AG20443 (cell line): ENCODE data around the gene NECTIN1.
"Not testable (repeated sequence)": the region's sequence is repeated elsewhere in the genome, so short reads cannot be mapped to it uniquely, and the experiment has no call there.

ENCODE experiments used
- DNase-seq: peaks from one replicate; pipeline ENCODE4 v3.0.0; 2012; ENCODE audit warnings: low spot score, mixed read lengths

Gene NECTIN1

DNA sequence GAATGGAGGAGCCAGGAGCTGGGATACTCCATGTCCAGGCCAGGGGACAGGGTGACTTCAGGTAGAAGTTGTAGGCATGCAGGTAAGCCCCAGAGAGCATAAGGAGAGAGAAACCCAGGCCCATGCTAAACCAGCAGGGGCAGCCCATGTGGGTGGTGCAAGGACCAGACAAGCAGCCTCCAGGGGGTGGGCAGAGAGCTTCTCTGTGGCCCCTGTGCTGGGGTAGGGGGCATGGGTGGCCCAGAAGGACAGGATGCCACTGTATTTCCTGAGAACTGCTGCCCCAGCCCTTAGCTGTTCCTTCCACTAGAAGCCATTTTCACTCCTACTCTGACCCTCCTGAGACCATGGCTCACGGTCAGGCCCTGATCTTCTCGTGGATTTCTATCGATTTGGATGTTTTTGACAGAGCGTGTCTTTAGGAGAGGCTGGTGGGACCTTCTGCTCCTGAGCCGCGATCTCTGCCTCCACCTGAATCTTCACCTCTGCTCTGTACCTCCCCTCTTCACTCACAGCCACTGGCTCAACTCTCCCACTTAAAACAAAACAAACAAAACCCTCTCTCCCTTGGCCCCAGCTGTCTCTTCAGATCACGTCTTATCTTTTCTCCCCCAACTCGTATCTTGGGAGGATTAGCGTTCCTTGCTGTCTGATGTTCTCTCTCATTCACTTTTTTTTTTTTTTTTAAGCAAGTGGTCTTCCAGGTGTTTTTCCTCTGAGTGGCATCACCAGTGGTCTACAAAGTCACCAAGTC lies 112.2 kb downstream of the NECTIN1 start:
- DNase-seq = no peak

GRCh38 chr11:119615882-119616196 lies 113.2 kb downstream of the NECTIN1 start:
- no peak for DNase-seq

GRCh38 chr11:119615003-119615881 lies 113.8 kb downstream of the NECTIN1 start:
- peak; percentile 65 for DNase-seq

DNA sequence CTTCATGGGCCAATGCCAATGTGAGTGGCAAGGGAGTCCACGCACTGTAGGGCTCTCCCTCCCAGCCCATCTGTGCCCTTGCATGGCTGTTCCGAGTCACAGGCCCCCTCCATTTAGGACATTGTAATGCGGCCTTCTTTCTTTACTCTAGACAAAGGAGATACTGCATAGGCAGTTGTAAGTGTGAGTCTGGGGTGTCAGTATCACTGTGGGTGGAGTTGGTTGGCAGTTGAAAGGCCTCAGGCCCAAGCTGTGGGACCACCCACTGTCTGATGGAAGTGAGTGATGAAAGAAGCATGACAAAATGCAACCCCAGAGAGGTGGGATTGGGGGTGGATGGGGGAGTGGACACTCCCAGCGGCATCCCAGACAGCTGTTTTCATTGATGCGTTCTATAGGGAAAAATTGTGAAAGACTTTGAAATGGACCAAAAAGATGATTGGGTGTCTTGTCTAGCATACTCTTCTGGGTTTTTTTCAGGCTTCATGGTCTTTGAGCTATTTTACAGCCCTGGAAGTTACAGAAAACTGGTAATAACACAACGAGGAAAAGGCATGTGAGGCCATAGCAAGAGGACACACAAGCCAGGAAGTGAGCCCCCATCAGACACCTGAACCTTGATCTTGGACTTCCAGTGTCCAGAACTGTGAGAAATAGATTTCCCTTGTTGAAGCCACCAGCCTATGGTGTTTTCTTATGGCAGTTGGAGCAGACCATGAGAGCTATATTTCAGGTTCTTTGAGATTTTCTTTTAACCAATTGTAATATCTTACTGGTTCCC lies 114.6 kb downstream of the NECTIN1 start:
- DNase-seq = no peak

DNA sequence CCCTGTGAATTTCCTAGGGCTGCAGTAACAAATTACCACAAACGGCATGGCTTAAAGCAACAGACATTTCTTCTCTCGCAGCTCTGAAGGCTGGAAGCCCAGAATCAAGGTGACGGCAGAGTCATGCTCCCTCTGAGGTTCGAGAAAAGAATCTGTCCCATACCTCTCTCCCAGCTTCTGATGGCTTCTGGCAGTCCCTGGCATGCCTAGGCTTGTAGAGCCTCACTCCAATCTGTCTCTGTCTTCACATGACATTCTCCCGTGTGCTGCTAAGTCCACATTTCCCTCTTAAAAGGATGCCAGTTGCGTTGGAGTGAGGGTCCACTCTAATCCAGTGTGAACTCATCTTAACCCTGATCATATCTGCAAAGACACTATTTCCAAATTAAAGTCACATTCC lies 116.2 kb downstream of the NECTIN1 start:
- DNase-seq = no peak

GRCh38 chr11:119610836-119611426 lies 118.1 kb downstream of the NECTIN1 start:
- no peak for DNase-seq

DNA sequence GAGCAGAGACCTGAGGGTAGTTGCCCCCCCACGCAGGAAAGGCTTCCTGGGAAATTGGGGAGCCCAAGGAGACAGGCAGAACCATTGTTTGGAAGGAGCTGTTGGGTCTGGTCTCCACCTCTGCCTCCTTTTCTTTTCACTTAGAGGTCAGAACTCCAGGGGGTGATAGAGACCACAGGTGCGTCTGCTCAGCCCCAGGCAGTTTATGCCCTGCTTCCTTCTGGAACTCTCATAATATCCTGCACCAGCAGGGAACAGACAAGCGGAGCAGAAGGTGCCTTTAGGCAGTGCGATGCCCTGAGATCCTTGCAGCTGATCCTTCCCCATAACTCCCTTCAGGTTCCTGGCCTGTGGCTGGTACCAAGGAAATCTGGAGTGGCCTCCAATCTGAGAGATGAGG lies 120.2 kb downstream of the NECTIN1 start:
- DNase-seq = no peak

- no peak for DNase-seq
Measured at GRCh38 chr11:119608201-119608600, 120.8 kb downstream of the NECTIN1 start.

GRCh38 chr11:119607726-119608125 lies 121.3 kb downstream of the NECTIN1 start:
- DNase-seq = no peak

DNA sequence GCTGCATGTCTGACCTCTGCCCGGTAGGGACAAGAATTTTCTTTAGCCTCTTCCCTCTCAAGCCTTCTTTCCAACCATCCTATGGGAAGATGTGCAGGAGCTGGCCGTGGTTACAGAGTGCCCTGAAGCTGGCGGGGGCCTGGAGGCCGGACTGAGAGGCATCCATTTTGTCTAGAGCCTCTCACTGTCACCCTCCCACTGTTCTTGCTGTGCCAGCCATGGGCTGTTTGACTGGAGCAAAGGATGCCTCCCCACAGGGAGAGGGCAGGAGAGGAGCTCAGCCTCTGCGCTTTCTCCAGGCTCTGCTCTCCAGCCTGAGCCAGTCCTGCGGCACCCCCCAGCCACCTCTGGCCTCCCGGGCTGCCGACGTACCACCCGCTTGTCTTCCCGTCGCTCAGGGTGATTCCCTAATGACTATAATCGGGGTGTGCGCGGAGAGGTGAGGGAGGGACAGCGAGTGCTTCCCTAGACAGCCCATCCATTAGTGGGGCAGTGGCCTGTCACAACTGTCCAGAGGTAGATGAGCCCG lies 123.8 kb downstream of the NECTIN1 start:
- DNase-seq = no peak

DNA sequence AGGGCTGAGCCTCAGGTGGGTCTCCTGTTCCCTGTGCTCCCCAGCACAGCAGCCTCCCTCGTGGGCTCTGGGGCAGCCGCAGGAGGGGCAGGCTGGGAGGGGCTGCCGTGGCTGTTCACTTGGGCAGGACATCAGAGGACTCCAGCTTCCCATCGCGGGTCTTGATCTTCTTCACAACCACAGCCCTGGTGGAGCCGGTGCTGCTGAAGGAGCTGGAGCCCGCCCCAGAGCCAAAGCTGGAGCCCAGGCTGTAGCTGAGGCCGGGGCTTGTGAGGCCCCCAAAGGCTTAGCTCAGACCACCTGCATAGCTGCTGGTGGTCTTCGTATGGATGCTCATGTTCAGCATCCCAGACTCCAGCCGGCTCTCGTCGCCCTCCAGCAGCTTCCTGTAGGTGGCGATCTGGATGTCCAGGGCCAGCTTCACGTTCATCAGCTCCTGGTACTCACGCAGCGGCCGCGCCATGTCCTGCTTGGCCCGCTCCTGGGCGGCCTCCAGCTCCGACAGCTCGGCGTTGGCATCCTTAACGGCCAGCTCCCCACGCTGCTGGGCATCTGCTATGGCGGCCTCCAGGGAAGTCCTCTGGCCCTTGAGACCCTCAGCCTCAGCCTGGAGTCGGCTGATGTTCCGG lies 126.1 kb downstream of the NECTIN1 start:
- DNase-seq = no peak

GRCh38 chr11:119599864-119600541 lies 129.0 kb downstream of the NECTIN1 start:
- DNase-seq = no peak

GRCh38 chr11:119595941-119596340 lies 133.1 kb downstream of the NECTIN1 start:
- not testable (repeated sequence) for DNase-seq

- DNase-seq = peak; percentile 76
Measured at GRCh38 chr11:119594639-119595249, 134.3 kb downstream of the NECTIN1 start.

DNA sequence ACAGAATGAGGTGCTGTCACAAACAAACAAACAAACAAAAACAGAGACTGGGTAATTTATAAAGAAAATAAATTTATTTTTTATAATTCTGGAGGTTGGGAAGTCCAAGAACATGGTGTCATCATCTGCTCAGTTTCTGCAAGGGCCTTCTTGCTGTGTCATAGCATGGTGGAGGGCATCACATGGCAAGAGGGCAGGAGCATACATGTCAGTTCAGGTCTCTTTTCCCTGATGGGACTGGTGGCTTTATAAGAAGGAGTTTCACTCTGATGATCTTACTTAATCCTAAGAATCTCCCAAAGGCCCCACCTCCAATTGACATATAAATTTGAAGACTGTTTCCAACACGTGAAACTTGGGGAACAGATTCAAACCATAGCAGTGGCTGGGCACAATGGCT lies 135.7 kb downstream of the NECTIN1 start:
- DNase-seq = no peak

GRCh38 chr11:119592642-119593041 lies 136.4 kb downstream of the NECTIN1 start:
- peak; percentile 34 for DNase-seq

DNA sequence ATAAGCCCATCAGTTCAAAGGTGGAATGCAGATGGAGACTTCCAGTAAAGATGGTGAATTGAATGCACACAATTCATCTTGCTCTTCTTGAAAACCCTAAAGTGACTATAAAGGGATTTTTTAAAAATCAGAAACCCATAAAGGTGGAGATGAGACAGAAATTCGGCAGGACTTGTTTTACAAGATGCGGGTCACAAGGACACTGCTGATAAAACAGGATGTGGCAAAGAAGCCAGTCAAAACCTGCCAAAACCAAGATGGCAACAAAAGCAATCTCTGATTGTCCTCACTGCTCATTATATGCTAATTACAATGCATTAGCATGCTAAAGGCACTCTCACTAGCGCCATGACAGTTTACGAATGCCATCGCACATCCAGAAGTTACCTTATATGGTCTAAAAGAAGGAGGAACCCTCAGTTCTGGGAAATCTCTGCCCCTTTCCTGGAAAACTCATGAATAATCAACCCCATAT lies 137.1 kb downstream of the NECTIN1 start:
- DNase-seq = no peak

DNA sequence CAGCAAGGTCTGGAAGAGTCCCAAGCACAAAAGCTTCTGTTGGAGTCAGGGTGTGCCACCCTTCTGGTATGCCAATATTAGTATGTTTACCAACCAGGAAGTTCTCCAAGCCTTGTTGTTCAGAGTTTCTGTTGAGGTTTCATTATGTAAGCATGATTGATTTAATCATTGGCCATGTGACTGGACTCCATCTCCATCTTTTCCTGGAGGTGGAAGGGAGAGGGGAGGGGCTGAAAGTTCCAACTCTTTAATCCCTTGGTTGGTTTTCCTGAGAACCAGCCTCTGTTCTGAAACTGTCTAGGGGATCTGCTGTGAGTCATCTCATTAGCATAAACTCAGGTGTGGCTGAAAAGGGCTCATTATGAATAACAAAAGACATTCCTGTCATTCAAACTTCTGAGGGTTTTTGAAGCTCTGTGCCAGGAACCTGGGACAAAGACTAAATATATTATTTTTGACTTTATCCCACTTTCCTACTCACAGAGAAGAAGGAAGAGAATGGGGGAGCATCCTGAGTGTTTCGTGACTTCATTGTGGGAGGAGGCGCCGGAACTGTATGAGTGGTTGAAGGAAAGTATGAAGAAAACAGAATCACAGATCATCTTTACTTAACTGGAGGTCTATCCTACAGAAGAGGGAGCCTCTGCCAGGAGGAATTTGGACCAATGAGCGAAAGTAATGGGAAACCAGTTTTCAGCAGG lies 138.2 kb downstream of the NECTIN1 start:
- DNase-seq = no peak

GRCh38 chr11:119589001-119589400 lies 140.0 kb downstream of the NECTIN1 start:
- DNase-seq = no peak
